UCSD-AML1 (cell line): ENCODE measurements around the gene COASY.
A peak's percentile ranks its signal among the peaks of the same experiment; 100 is the strongest.
"Not testable (repeated sequence)": the region's sequence is repeated elsewhere in the genome, so short reads cannot be mapped to it uniquely, and the experiment has no call there.

Experiments
- DNase-seq: peaks from one replicate; lab custom pipeline; 2025; ENCODE audit not compliant: unreplicated experiment; lab: John Stamatoyannopoulos, UW

The COASY gene

DNA sequence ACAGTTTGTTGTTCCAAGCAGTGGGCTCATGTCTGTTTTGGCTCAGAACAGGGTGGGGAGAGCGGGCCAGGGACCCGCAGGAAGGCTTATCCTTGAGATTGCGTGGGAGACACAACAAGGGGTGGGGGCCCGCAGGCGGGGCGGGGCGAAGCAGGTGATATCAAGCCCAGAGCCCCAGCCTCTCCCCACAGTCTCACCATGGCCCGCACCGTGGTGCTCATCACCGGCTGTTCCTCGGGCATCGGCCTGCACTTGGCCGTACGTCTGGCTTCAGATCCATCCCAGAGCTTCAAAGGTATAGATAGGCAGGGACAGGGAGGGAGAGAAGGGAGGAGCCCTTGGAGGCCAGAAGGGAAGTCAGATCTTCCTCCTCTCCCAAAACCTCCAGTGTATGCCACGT is 9.2 kb upstream of the COASY start, which contains the start of gene HSD17B1:
HSD17B1 (plus strand) TSS at position 188 of the 400 bp plus-strand sequence; CDS start at position 199, 11 bp downstream.
- not testable (repeated sequence) for DNase-seq

- no peak for DNase-seq
Measured at GRCh38 chr17:42553161-42553818, 8.7 kb upstream of the COASY start.

- DNase-seq: no peak
Measured at GRCh38 chr17:42553866-42554249, 8.1 kb upstream of the COASY start.

DNA sequence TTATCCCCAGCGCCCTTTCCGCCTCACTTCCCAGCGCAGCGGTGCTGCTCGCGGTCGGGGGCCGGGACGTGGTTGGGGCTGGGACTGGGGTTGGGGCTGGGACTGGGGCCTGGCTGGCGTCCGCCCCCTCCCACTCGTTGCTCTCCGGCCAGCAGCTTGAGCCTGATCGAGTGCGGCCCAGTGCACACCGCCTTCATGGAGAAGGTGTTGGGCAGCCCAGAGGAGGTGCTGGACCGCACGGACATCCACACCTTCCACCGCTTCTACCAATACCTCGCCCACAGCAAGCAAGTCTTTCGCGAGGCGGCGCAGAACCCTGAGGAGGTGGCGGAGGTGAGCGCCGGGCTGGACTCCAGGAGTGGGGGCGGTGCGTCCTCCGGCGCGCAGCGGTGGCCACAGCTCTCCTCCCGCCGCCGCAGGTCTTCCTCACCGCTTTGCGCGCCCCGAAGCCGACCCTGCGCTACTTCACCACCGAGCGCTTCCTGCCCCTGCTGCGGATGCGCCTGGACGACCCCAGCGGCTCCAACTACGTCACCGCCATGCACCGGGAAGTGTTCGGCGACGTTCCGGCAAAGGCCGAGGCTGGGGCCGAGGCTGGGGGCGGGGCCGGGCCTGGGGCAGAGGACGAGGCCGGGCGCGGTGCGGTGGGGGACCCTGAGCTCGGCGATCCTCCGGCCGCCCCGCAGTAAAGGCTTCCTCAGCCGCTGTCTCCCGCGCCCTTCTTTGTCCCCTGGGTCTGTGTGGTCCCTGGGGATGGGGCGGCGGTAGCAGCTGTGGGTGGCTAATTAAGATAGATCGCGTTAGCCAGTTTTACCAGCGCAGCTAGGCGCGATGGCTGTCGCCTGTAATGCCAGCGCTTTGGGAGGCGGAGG is 7.5 kb upstream of the COASY start:
- DNase-seq: peak; percentile 89

DNA sequence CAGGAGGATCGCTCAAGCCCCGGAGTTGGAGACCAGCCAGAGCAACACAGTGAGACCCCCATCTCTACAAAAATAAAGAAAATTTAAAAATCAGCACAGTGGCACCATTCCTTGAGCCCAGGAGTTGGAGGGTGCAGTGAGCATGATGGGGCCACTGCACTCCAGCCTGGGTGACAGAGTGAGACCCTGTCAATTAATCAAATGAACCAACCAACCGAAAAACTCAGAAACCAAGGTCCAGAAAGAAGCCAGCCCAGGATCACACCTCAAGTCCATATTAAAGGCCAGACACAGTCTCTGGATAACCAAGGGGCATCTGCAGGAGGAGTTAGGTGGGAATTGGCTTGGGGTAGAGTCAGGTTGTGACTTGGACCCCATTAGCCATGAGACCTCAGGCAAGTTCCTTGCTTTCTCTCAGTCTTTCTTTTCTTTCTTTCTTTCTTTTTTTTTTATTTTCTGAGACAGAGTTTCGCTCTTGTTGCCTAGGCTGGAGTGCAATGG is 6.8 kb upstream of the COASY start:
- DNase-seq: no peak

GRCh38 chr17:42555961-42556617 is 5.9 kb upstream of the COASY start:
- DNase-seq: peak; percentile 24

DNA sequence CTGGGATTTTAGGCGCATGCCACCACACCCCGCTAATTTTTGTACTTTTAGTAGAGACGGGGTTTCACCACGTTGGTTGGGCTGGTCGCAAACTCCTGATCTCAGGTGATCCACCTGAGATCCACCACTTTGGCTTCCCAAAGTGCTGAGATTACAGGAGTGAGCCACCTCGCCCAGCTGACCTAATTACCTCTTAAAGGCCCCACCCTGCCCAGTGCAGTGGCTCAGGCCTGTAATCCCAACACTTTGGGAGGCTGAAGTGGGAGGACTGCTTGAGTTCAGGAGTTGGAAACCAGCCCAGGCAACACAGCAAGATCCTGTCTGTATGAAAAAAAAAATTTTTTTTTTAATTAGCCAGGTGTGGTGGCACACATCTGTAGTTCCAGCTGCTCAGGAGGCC is 2.9 kb upstream of the COASY start:
- no peak for DNase-seq

GRCh38 chr17:42560246-42560645 is 1.7 kb upstream of the COASY start:
- DNase-seq: no peak

GRCh38 chr17:42562388-42563142 is 617 bp downstream of the COASY start:
- DNase-seq: no peak

GRCh38 chr17:42563143-42563509 is 1.2 kb downstream of the COASY start:
- no peak for DNase-seq

DNA sequence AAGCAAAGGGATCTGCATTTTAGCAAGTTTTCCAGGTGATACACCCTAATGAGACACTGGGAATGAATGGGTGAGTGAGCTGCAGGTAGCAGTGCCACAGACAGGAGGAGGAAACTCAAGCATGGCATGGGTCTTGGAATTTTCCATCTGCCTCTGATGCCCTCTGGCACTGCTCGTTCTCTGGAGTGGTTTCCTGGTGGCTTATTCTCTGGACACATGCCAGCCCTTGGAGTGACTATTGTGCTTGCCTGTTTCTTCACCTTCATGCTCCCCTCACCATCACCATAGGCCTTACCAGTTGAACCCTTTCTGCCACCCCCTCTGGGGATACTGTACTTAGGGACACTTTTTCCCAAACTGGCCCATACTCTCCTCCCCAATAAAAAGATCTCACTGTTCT is 1.6 kb downstream of the COASY start:
- no peak for DNase-seq

GRCh38 chr17:42563950-42564349 is 2.0 kb downstream of the COASY start:
- no peak for DNase-seq

DNA sequence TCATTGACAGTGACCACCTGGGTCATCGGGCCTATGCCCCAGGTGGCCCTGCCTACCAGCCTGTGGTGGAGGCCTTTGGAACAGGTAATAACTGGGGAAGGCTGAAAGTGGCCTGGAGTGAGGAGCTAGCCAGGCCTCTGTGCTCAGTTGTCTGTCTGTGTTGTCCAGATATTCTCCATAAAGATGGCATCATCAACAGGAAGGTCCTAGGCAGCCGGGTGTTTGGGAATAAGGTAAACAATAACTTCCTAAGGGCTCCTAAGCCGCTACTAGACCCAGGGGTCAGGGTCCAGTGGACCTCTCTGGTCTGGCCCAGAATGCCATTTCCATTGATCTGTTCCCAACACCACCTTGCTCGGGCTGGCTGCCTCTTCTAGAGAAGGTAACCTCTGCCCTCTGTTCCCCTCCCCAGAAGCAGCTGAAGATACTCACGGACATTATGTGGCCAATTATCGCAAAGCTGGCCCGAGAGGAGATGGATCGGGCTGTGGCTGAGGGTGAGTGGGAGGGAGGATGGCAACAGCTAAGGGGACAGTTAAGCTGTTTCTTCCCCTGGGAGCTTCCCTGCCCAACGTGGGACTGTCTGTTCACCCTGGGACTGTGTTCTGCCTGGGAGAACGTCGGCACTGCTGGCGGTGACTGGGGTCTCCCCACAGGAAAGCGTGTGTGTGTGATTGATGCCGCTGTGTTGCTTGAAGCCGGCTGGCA is 3.0 kb downstream of the COASY start:
- DNase-seq: no peak

- DNase-seq: no peak
Measured at GRCh38 chr17:42565523-42566214, 3.7 kb downstream of the COASY start.

- no peak for DNase-seq
Measured at GRCh38 chr17:42566215-42566882, 4.4 kb downstream of the COASY start.

DNA sequence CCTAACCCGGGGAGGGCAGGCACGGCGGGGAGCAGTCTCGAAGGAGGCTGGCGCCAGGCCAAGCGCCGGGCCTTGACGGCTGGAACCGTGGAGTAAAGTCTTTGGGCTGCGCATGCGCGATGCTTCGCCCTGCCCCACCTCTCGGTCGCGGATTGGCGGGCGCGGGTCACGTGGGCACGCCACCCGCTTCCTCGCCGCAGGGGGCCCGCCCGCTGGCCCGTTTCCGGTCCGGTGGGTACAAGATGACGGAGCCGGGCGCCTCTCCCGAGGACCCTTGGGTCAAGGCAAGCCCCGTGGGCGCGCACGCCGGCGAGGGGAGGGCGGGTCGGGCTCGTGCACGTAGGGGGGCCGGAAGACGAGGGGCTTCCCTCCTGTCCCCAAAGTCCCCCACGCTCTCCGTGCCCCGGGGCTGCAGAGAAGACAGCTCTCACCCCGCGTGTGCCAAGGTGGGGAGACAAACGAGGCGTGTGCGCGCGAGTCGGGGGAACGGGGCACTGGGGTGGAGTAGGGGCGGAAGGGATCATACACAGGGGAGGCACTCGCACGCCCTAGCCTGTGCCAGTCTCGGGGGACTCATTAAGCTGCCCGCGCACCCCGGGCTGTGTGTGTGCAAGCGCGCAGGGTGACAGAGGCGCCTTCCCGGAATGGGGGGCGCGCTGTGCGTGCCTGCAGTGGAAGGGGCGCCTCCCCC is 5.1 kb downstream of the COASY start, which contains the start of gene MLX:
MLX (plus strand) TSS at position 218 of the 691 bp plus-strand sequence; CDS start at position 243, 25 bp downstream.
- peak; percentile 94 for DNase-seq

GRCh38 chr17:42568341-42569111 is 6.6 kb downstream of the COASY start:
- DNase-seq: no peak
